HL-60 (cell line): ENCODE results near the gene KIF2A.

Experiments
- CTCF ChIP-seq: IDR thresholded peaks from one replicate; pipeline ENCODE4 v1.5.1; 2011; ENCODE audit warnings: low read length, control low read depth, inconsistent platforms; ENCODE audit not compliant: insufficient read depth
- REST ChIP-seq: IDR thresholded peaks from 2 replicates; pipeline ENCODE4 v1.6.1; 2012; ENCODE audit warnings: low read depth; ENCODE audit not compliant: insufficient replicate concordance

- TF ChIP-seq CTCF (no peak), REST (no peak)
Measured at GRCh38 chr5:62308439-62308838, 2.4 kb downstream of the KIF2A start.
